ENCODE data around the gene PREX1.

The PREX1 gene

DNA sequence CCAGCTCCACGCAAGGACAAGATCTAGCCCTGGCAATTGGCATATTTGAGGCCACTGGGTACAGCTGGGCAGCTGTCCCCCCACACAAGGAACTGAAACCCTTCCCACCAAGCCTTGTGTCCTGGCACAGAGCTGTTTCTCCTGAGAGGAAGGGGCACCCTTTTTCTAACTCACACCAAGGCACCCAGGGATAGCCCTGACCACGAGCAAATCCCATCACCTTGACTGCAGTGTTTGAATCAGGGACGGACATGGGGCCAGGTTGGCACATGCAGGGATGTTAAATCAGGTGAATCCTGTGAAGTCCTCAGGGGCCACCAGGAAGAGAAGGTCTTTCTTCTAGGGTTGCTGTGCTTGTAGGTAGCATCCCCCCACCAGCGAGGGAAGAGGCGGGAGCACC is 246.6 kb downstream of the PREX1 start:
- DNase-seq (ENCODE audit: low spot score) = no peak

DNA sequence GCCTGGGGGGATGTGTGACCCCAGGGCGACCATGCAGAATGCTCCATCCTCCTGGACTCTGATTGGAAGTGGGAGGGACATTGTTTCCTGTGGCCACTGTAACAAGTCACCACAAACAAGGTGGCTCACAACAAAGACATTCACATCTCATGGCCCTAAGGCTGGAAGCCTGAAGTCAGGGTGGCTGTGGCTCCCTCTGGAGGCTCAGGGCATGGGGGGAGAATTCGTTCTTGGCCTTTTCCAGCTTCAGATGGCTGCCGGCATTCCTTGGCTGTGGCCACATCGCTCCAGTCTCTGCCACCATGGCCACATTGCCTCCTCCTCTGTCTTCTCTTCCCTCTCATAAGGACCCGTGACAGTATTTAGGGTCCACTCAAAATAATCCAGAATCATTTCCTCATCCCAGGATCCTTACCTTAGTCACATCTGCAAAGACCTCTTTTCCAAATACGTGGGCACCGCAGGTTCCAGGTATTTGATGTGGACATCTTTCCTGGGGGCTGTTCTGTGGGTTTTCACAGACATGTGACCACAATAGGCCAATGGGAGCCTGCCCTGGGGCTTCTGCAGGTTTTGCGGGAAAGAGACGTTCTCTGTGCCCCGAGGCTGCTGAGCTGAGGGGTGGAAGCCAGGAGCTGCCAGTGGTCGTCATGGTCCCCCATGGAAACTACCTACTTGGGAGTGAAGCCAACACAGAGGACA is 249.3 kb downstream of the PREX1 start:
- DNase-seq (ENCODE audit: low spot score) = no peak

DNA sequence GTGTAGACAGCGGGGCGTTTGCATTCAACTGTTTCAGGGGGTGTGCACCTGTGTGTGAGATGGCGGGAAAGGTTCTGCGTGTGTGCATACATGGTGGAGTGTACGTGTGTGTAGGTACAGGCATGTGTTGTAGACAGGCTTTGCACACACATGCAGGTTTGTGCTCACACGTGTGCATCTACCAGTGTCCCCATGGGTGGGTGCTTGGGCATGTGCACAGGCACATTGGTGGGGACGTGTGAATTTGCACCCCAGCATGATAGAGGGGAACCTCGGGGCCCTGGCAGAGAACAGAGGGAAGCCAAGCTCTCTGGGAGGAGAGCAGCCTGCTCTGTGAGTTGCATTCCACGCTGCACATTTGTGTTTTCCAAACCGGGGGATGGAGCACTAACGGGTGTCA is 250.2 kb downstream of the PREX1 start:
- DNase-seq (ENCODE audit: low spot score) = no peak

DNA sequence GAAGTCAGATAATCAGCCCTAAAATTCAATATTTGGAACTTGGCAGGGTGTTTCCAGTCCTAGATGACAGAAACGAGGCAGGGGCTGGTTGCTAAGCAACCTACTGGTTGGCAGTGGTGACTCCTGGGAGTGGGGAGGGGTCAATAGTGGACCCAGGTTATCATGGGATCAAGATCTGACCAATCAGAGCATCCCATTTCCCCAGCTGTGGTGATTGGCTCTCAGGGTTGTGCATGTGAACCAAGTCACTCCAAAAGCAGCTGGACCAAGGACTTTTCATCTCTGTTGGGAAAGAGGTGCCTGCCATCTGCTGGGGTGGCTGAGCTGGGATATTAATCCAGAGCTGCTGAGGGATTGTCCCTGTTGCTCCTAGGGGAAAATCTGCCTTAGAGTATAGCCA is 253.4 kb downstream of the PREX1 start:
- no peak for DNase-seq (ENCODE audit: low spot score)
